ENCODE measurements around the gene NCOA7.

DNA sequence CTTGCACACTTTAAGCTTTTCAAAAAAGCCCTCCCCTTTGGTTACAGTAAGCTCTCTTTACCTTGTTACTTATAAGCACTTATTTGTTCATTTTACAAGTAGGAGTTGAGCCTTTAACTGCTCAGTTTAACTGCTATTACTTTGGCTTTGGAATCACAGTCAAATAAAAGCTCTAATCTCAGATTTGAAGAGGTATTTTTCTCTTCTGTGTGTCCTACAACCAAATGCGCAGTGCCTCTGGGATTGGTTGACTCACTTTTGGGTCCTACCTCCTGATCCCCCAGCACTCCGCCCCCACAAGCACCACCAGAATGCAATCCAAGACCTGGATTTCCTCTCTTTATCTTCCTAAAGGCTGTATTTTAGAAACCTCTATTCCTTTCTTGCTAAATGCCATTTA, 2.5 kb downstream of the NCOA7 start:
- TF ChIP-seq POLR2A (IDR thresholded peaks at IDR 0.05) (no peak), CTCF (IDR thresholded peaks at IDR 0.05) (no peak)
